DMS53 treated with DMSO at 0.1 percent for 48 hours (cell line): ENCODE measurements around the gene TK2.

Experiments used
- DNase-seq: peaks from one replicate; lab custom pipeline; 2025; ENCODE audit not compliant: unreplicated experiment; lab: John Stamatoyannopoulos, UW

TK2 gene

DNA sequence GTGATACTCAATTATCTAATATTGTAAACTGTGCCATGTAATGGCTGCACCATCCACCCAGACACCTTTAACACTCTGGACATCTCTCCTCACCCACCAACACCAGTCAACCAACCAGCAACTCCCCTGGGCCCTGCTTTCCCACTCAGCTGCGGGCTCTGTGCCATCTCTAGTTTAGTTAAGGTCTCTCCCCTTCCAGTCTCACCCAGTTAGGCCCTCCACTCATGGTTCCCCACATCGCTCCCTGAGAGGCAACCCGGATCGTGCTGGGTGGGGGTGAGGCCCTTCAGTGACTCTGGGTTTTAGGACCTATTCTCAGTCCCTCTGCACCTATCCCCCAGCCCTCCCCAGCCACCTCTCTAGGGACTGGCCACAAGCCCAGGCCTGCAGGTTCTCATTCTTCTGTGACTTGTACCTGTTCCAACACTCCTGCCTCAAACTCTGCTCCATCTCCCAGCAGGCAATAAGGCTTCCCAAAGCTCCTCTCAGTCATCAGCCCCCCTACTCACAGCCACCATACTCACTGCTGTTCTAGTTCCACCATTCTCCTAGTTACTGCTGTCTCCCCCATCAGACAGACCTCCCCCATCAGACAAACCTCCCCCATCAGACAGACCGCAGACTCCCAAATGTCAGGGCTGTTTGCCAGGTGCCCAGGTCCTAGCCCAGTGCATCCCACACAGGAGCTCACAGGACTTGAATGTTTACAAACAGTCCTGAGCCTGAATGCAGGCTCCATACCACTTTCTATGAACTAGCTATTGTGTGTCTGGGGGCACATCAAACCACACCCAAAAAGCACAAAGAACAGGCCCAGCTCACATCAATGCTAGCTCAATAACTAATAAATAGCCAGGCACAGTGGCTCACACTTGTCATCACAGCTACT, 2.6 kb downstream of the TK2 start:
- DNase-seq = no peak

DNA sequence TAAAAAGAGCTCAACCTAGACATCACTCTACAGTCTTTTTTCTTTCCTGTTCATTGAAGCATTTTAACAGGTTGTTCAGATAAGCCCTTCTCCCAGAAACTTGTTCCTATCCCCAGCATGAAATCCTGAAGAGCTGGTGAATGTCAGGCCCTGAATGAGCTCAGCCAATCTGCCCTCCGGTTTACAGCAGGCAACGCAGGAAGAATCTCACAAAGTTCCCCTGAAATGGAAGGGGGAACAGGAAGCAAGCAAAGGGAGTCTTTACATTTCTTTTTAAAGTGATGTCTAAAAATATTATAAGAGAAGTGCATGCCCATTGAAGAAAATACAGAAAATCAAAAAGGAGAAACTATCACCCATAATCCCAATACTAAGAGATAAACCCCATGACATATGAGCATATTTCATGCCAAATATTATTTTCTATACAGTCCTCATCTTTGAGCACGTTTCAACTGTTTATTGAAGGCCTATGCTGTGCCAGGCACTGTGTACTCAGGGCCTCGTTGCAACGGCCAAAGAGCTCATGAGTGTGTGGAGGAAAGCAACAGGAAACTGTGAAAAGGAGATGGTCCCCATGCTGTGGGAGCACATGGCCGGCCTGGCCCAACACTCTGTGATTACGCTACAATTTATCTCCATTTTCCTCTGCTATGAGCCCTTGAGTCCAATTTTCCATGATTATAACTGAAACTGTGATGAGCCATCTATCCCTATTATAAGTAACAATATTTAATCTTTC, 5.7 kb downstream of the TK2 start:
- no peak for DNase-seq

DNA sequence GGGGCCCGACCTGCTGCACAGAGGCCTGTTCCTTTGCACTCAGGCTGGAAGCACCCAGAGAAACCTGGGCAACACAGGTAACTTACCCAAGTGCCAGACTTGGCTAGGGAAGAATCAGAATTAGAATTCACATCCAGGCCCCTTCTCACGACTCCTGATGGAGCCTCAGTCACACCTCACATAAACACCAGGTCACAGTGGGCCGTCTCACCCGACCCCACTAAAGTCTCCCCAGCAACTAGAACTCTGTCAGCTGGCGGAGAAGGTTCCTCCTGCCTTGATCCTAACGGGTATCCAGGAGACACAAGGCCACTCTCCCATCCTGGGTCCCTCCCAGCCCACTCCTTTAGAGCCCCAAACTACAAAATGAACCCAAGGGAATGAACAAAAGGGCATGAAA, 6.4 kb downstream of the TK2 start:
- DNase-seq = no peak

DNA sequence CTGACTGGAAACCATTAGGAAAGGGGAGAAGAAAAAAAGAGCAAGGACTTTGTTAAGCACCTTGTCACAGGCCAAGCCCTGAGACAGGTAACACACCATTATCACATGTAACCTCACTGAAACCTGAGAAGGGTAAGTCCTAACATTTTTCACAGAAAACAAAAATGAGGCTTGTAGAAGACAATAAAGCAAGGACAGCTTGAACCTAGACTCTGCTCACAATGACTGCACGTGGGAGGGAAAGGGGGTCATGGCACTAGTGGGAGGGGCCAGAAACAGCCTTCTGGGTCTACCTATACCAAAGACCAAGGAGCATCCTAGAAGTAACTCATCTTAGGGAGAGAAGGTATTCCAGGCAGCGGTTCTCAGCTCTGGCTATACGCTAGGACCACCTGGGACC, 7.5 kb downstream of the TK2 start:
- no peak for DNase-seq

DNA sequence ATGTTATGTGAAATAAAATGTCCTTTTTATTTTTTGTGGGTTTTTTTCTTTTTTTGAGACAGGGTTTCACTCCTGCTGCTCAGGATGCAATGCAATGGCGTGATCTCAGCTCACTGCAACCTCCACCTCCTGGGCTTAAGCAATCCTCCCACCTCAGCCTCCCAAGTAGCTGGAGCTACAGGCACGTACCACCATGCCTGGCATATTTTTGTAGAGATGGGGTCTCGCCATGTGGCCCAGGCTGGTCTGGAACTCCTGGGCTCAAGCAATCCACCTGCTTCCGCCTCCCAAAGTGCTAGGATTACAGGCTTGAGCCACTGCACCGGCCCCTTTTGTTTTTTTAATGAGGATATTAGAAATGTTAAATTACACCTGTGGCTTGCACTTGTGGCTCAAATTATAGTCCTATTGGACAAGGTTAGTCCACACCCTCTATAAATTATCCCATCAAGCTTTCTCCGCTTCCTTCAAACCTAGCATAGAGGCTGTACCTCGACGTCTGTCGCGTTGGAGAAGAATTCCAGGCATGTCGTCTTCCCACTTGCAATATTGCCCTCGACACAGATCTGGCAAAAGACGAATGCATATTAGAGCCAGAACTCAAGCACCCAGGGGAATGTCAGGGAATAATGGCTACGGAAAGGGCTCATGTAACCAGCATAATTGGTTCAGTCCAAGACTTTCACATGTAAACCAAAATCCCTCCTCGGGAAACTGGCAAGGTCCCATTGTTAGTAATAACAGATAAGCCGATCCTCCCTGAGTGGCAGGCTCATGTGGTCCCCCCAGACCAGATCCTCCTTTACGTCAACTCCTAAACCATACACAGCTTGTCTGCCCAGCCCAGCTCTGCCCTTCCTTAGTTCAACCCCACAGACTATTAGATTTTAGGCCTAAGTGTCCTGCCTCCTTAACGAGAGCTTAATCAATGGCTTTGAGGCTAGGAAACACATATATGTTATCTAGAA, 8.2 kb downstream of the TK2 start:
- DNase-seq = no peak

DNA sequence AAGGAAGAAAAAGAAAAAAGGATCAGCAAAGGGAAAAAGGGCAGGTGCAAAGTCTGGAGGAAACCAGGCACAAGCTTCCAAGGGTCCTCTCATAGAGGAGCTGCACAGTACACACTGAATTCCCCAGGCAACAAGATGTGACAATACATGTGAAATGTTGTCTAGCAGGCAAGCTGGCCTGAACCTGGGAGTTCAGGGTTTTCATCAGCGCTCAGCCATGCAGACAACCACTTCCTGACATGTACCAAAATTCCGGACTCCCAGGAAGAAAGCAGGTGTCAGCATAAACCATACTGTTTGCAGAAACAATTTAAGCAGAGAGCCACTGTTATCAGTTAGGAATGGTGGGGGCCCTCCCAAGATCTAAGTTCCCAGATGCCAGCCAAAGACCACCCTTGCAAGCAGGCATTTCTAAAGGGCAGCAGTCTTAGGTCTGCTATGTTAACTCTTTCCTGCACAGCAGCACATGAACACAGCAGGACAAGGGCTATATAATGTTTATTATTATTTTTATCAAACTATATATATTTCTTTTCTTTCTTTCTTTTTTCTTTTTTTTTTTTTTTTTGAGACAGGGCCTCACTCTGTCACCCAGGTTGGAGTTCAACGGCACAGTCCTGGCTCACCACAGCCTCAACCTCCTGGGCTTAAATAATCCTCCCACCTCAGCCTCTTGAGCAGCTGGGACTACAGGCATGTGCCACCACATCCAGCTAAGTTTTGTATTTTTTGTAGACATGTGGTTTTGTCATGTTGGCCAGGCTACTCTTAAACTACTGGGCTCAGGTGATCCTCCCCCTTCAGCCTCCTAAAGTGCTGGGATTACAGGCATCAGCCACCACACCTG, 10.1 kb downstream of the TK2 start:
- DNase-seq = peak; percentile 3

DNA sequence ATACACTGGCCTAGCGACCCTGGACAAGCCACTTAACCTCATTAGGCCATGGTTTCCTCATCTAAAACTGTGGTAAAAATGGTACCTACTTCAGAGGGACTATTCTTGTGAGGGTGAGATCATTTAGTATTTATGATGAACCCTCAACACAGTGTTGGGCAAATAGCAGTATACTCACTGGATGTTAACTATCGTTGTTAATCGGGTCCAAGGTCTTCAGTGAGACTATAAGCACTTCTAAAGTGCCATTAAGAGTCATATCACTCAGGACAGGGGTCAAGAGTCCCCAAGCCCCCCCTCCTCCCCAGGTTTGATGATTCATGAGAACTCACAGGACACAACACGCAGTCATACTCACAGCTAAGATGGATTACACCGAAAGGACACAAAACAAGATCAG, 11.0 kb downstream of the TK2 start:
- DNase-seq = no peak

DNA sequence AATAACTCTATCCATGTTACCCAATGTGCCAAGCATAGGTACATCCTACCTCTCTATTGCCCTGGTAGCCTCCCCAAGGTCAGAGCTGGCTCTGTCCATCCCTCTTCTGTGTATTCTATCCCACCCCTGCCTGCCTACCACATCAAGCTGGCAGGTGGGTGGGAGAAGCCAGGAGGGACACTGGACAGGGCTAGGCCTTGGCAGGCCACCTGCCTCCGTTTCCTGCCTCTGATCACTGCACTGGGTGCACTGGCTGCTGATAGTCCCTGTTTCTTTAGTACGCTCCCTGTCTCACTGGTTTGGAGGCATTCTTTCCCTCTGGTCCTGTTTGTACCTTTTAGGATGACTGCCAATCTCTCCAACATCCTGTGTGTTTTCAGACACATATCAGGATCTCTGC, 12.7 kb downstream of the TK2 start:
- DNase-seq = no peak

DNA sequence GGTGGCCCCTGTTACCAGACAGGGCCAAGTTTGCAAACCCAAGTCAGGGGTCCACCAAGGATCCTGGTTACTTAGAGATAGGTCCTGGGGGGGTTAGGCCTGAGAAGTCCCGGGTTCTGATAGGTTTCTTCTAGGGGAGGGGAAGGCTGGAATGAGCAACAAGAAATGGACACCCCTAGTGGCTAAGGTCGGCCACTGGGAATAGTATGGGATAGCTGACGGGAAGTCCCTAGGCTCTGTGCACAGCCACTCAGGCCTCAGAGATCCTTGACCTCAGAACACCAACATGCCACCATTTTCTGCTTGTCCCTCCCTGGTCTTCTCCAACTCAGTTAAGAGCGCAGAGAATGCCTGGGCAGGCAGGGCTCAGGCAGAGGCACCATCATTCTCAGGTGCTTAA, 13.4 kb downstream of the TK2 start:
- no peak for DNase-seq

DNA sequence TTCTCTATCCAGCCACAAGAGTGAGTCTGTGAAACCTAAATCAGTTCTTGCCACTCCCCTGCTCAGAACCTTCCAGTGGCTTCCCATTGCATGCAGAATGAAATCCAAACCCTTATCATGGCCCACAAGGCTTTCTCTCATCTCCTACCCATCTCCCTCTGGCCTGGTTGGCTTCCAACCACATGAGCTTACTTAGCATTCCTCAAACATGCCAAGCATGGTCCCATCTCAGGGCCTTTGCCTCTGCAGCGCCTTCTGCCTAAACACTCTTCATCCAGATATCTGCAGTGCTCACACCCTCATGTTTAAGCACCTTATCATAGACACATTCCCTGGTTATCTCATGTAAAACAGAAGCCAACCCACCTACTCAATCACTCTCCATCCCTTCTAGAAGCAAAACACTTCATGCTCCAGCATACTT, 15.5 kb downstream of the TK2 start:
- DNase-seq = no peak

DNA sequence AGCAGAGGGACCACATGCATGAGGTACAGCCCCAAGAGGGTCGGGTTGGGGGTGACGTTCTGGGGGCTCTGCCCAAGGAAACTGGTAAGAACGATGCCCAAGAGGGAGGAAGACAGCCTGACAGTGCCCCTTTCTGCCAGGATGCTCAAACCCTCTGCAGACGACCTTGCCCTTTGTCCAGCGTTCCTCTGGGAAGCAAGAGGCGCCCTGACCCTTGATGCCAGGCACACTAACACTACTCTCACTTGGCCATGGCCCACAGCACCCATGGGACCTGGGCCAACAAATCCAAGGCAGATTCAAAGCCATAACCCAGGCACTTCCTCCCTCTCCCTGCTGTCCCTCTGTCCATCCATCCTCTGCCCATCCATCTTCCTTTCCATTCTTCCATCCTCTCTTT, 20.4 kb downstream of the TK2 start:
- DNase-seq = no peak

DNA sequence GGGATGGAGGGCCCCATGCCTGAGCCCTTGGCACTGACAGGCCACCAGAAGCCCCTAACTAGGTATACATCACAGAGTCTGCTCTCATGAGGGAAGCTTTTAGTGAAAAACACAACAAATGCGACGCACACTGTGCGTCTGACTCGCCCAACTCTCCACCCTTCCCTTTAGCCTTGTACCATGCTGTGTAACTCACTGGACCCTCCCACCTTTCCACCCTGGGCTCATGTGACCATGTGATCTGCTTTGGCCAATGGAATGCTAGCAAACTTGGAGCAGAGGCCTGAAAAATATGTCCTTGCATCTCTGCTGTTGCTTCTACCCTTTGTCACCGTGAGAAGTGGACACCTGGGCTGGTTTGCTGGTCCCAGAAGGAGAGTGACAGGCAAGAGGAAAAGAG, 21.6 kb downstream of the TK2 start:
- no peak for DNase-seq

DNA sequence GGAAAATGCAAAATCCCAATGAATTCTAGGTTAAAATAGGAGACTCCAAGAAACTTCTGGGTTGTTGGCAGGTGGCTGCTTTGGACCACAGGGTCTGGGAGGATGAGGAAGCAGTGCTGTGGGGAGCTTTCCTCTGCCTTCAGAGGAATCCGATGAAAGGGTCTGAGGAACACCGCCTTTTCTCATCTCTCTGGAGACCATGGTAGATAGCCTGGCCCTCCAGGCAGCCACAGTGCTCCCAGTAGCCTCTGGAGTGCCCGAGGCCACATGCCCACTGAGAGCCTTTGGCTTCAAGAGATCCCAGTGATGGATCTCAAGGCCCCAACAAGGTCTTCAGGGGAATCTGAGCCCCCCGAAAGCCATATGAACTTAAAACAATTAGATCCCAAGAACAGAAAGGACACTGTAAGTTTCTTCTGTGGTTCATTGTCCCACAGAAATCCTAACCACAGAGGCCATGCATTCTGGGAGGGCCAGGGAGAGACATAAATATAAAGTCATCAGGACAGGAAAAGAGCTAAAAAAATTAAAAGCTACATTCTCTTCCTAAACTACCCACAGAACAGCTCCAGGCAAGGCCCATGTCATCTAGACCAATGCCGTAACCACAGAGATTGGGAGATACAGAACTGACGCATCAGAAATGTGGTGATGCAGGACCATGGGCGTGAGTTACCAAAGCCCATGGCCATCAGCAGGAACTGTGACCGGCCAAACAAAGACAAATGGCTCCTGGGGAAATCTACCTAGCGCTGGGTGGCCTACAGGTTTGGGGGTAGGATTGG, 24.3 kb downstream of the TK2 start:
- no peak for DNase-seq

DNA sequence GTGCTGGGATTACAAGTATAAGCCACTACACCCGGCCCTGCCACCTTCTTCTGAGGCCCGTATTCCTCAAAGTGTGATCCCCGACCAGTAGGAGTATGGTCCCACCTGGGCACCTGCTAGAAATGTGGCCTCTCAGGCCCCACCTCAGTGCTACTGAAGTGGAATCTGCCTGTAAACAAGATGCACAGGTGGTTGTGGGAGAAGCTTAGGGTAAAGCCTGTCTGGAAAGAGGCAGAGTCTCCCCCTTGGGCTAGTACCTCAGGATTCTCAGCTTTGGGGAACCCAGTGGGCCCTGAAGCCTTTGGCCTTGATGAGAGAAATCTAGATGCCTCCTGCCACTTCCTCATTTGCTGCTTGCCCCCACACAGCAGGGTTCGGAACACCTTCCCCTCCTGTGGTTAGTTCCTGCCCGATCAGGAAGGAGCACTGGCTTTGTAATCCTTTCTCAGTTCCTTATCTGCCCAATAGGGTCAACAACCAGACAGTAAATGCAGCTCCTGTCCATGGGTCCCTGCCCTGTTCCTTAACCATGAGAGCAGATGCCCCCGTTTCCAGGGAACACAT, 25.2 kb downstream of the TK2 start:
- DNase-seq = no peak

DNA sequence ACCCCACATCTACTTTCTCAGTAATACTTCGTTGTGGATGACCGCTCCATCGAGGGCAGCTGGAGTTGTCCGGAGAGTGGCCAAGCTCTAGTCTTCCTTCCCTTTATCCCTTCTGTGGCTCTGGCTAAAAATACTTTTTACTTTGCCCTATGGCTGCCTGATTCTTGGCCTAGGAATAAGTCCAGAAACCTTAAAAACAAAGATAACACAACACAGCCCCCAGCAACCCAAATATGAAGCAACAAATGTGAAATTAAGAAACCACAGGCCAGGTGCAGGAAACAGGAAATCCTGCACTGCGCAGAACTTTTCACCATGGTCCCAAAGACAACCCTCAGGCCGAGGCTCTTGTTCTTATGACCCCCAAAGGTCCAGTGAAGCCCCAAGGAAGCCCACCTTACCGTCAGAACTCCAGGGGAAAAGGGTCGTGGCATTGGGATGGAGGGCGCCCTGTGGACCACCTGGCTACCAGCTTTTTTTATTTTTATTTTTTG, 26.0 kb downstream of the TK2 start:
- DNase-seq = no peak

DNA sequence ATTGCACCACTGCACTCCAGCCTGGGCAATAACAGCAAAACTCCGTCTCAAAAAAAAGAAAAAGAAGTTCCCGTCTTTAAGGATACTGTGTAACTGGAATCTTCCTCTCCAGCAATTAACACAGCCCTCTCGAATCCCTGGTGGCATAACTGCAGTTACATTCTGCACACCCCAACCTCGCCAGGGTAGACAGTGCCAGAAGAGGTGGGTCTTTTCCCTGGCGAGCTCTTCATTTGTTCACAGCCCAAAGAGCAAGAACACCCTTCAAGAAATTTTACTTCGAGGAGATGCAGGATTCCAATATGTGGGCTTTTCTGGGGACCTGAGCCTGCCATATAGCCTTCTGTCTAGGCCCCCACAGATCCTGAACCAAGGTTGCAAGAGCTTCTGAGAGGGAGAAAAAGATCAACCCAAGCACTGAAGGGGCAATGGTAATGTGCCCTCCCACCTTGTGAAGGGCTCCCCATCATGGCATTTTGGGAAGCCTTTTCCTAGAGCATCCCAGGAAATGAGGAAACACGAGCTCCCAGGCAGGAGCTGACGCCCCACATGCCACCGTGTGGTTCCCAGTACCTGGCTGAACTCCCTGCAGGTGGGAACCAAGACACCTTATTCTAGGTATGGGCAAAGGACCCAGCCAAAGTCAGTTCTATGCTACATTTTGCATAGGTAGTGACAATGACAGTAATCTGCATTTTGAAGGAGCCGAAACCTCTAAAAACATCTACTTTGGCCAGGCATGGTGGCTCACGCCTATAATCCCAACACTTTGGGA, 26.9 kb downstream of the TK2 start:
- no peak for DNase-seq

DNA sequence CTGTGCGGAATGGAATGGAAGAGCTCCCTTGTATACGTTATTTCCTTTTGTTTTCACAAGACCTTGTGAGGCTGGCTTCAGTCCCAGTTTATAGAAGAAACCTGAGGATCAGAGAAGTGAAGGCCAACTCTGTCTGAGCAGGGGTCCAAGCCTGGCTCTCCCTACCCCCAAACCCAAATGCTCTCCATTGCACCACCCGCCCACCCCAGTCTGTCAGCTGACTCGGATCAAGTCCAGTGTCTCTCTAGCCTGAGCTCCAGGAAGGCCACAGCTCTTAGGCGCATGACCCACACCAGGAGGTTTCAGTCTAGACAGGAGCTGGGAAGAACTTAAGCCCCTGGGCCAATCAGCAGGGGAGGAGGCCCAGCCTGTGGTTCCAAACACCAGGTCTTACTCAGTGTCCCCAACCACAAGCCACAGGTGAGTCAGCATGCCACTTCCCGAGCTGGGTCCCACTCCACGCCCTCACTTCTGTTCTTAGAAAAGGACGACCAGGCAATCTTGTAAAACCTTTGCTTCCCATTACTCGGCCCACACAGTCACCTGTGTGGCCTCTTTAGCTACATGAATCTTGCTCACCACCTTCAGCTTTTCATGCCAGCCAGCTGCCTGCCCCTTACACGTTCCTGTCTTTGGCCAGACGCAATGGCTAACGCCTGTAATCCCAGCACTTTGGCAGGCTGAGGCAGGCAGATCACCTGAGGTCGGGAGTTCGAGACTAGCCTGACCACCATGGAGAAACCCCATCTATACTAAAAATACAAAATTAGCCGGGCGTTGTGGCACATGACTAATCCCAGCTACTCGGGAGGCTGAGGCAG, 27.8 kb downstream of the TK2 start:
- DNase-seq = no peak
